WTC11 (cell line): ENCODE results near the gene FNDC1. TPM values are rescaled to one million over a fixed set of nuclear protein-coding genes. Genes with fewer than 3 reads are reported as not detected.

ENCODE experiments used
- ATAC-seq: fragments of 200-7000 bp; cut with Tn5 transposase; 2 replicates; pipeline ENCODE4 v1.10.0; 2021; ENCODE audit warnings: mild to moderate bottlenecking, moderate library complexity
- CTCF ChIA-PET: fragments of 300-600 bp; sonication (Branson Sonifier 250); formaldehyde crosslinking; loops from one replicate; lab custom pipeline; 2021; ENCODE audit warnings: antibody characterized with exemption; lab: Charles Lee
- POLR2A ChIA-PET: fragments of 350-600 bp; sonication (Branson Sonifier 250); formaldehyde crosslinking; loops from one replicate; lab custom pipeline; 2021; ENCODE audit warnings: antibody characterized with exemption; lab: Charles Lee
- DNase-seq: peaks from one replicate; pipeline ENCODE4 v3.0.0; 2021; ENCODE audit warnings: low spot score
- H3K27ac Mint-ChIP-seq: 2 replicates; pipeline ENCODE4 v1.8.0; 2021; ENCODE audit warnings: mixed read lengths
- H3K27me3 Mint-ChIP-seq: 2 replicates; pipeline ENCODE4 v1.8.0; 2021; ENCODE audit warnings: low read depth, mild to moderate bottlenecking, moderate library complexity, mixed read lengths
- H3K36me3 Mint-ChIP-seq: 2 replicates; pipeline ENCODE4 v1.8.0; 2021; ENCODE audit warnings: mixed read lengths
- H3K4me1 Mint-ChIP-seq: 2 replicates; pipeline ENCODE4 v1.8.0; 2022; ENCODE audit warnings: mixed read lengths
- H3K4me3 Mint-ChIP-seq: 2 replicates; pipeline ENCODE4 v1.8.0; 2021; ENCODE audit warnings: mild to moderate bottlenecking, moderate library complexity, mixed read lengths
- H3K9me3 Mint-ChIP-seq: 2 replicates; pipeline ENCODE4 v1.8.0; 2021; ENCODE audit warnings: mixed read lengths
- CREM ChIP-seq: sonication (generic); formaldehyde crosslinking; IDR thresholded peaks from 2 replicates; pipeline ENCODE4 v1.8.1; 2022; ENCODE audit warnings: mild to moderate bottlenecking, missing genetic modification reagents, moderate library complexity
- ESRRA ChIP-seq: sonication (generic); formaldehyde crosslinking; IDR thresholded peaks from 2 replicates; pipeline ENCODE4 v1.8.1; 2022; ENCODE audit warnings: mild to moderate bottlenecking, missing genetic modification reagents, borderline replicate concordance
- NFYB ChIP-seq: sonication (generic); formaldehyde crosslinking; conservative IDR thresholded peaks from 2 replicates; pipeline ENCODE4 v1.8.0; 2022; ENCODE audit warnings: low read depth, missing genetic modification reagents
- OVOL2 ChIP-seq: fragments of 250-450 bp; sonication (Bioruptor Pico); IDR thresholded peaks from 2 replicates; pipeline ENCODE4 v1.9.0; 2021; ENCODE audit warnings: mild to moderate bottlenecking, borderline replicate concordance
- PRDM15 ChIP-seq: sonication (generic); formaldehyde crosslinking; IDR thresholded peaks from 2 replicates; pipeline ENCODE4 v1.8.0; 2022; ENCODE audit warnings: missing genetic modification reagents
- SMAD3 ChIP-seq: sonication (generic); formaldehyde crosslinking; IDR thresholded peaks from 2 replicates; pipeline ENCODE4 v1.8.0; 2022; ENCODE audit warnings: missing genetic modification reagents, mild to moderate bottlenecking, borderline replicate concordance
- USF2 ChIP-seq: sonication (generic); formaldehyde crosslinking; IDR thresholded peaks from 2 replicates; pipeline ENCODE4 v1.8.1; 2023; ENCODE audit warnings: mild to moderate bottlenecking, missing genetic modification reagents, moderate library complexity
- ZMAT4 ChIP-seq: fragments of 250-450 bp; sonication (Bioruptor Pico); IDR thresholded peaks from 2 replicates; pipeline ENCODE4 v1.9.0; 2021; ENCODE audit warnings: mild to moderate bottlenecking
- ZNF281 ChIP-seq: sonication (generic); formaldehyde crosslinking; IDR thresholded peaks from 2 replicates; pipeline ENCODE4 v1.8.0; 2023; ENCODE audit warnings: mild to moderate bottlenecking, missing genetic modification reagents
- ZNF425 ChIP-seq: fragments of 250-450 bp; sonication (Bioruptor Pico); conservative IDR thresholded peaks from 2 replicates; pipeline ENCODE4 v1.9.0; 2021; ENCODE audit warnings: mild to moderate bottlenecking
- ZNF532 ChIP-seq: fragments of 250-450 bp; sonication (Bioruptor Pico); IDR thresholded peaks from 2 replicates; pipeline ENCODE4 v1.9.0; 2021; ENCODE audit warnings: mild to moderate bottlenecking, borderline replicate concordance
- ZNF671 ChIP-seq: fragments of 250-450 bp; sonication (Bioruptor Pico); IDR thresholded peaks from 2 replicates; pipeline ENCODE4 v1.8.0; 2021; ENCODE audit warnings: mild to moderate bottlenecking
- total RNA-seq: library from RNA; stranded (reverse); gene quantifications from 3 replicates; pipeline ENCODE4 v1.2.3, GENCODE V29; 2021
- TF ChIP-seq, protein P1 (sequence below): sonication (generic); formaldehyde crosslinking; IDR thresholded peaks from 2 replicates; pipeline ENCODE4 v1.8.1; 2023; ENCODE audit warnings: mild to moderate bottlenecking, moderate library complexity, missing genetic modification reagents
- TF ChIP-seq, protein P2 (sequence below): fragments of 250-450 bp; sonication (Bioruptor Pico); IDR thresholded peaks from 2 replicates; pipeline ENCODE4 v1.8.0; 2021; ENCODE audit warnings: mild to moderate bottlenecking
- TF ChIP-seq, protein P3 (sequence below): sonication (generic); formaldehyde crosslinking; conservative IDR thresholded peaks from 2 replicates; pipeline ENCODE4 v1.8.1; 2022; ENCODE audit warnings: mild to moderate bottlenecking, missing genetic modification reagents
- TF ChIP-seq, protein P4 (sequence below): sonication (generic); formaldehyde crosslinking; IDR thresholded peaks from 2 replicates; pipeline ENCODE4 v1.8.0; 2022; ENCODE audit warnings: mild to moderate bottlenecking, missing genetic modification reagents

The FNDC1 gene
- total RNA-seq, 1 experiment from 2014 or later: 0.44 TPM

GRCh38 chr6:159213405-159213804, 44.2 kb downstream of the FNDC1 start:
- CTCF ChIA-PET: interaction anchor here (0.7 to 2.1 kb wide), 7 partner anchors 20 to 442 kb away, joined by 3 to 10 read pairs (median 5); no protein-coding TSS in a partner anchor
- Mint-ChIP-seq H3K27ac (no peak overlapping the region), H3K4me3 (no peak overlapping the region), H3K9me3 (no peaks in the 10 kb centered on the region), H3K4me1 (peaks cover 7% of the 10 kb centered on the region), H3K36me3 (no peaks in the 10 kb centered on the region), H3K27me3 (no peaks in the 10 kb centered on the region)
- ATAC-seq: no peak
- POLR2A ChIA-PET: no interaction called here
- TF ChIP-seq ESRRA (CRISPR knock-in tag) (no peak), SMAD3 (CRISPR knock-in tag) (no peak), ZNF281 (CRISPR knock-in tag) (no peak), ZMAT4 (no peak), NFYB (CRISPR knock-in tag) (no peak), ZNF671 (CRISPR knock-in tag) (no peak)
- TF ChIP-seq, protein P1, sequence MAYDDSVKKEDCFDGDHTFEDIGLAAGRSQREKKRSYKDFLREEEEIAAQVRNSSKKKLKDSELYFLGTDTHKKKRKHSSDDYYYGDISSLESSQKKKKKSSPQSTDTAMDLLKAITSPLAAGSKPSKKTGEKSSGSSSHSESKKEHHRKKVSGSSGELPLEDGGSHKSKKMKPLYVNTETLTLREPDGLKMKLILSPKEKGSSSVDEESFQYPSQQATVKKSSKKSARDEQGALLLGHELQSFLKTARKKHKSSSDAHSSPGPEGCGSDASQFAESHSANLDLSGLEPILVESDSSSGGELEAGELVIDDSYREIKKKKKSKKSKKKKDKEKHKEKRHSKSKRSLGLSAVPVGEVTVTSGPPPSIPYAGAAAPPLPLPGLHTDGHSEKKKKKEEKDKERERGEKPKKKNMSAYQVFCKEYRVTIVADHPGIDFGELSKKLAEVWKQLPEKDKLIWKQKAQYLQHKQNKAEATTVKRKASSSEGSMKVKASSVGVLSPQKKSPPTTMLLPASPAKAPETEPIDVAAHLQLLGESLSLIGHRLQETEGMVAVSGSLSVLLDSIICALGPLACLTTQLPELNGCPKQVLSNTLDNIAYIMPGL: no peak
- TF ChIP-seq, protein P2, sequence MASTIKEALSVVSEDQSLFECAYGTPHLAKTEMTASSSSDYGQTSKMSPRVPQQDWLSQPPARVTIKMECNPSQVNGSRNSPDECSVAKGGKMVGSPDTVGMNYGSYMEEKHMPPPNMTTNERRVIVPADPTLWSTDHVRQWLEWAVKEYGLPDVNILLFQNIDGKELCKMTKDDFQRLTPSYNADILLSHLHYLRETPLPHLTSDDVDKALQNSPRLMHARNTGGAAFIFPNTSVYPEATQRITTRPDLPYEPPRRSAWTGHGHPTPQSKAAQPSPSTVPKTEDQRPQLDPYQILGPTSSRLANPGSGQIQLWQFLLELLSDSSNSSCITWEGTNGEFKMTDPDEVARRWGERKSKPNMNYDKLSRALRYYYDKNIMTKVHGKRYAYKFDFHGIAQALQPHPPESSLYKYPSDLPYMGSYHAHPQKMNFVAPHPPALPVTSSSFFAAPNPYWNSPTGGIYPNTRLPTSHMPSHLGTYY (CRISPR knock-in tag): no peak
- TF ChIP-seq, protein P3, sequence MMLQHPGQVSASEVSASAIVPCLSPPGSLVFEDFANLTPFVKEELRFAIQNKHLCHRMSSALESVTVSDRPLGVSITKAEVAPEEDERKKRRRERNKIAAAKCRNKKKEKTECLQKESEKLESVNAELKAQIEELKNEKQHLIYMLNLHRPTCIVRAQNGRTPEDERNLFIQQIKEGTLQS (CRISPR knock-in tag): no peak
- DNase-seq: no peak

DNA sequence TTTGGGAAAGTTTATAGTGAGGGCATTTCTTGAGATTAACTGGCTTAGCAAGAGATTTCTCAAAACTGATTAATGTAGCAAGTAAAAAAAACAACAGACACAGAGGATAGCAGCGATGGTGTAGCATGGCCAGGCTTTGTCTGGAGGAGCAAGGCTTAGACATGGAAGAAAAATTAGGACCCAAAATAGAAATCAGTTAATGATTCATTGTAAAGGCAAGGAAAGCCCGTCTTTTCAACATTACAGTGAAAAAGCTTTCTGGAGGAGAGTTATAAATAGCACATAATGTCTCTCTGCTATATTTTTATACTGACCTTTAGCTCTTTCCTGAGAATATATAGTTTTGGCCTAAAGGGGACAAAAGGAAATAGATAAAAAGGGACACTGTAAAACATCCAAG, 45.1 kb downstream of the FNDC1 start:
- Mint-ChIP-seq H3K4me1 (peaks cover 7% of the 10 kb centered on the region), H3K36me3 (no peaks in the 10 kb centered on the region), H3K9me3 (no peaks in the 10 kb centered on the region), H3K27ac (no peak overlapping the region), H3K27me3 (no peaks in the 10 kb centered on the region), H3K4me3 (no peak overlapping the region)
- DNase-seq (no peak), ATAC-seq (no peak)
- ChIA-PET POLR2A (no interaction called here), CTCF (interaction anchor here (1.3 to 2.2 kb wide), 3 partner anchors 39 to 441 kb away, joined by 3 to 10 read pairs (median 5); no protein-coding TSS in a partner anchor)
- TF ChIP-seq PRDM15 (CRISPR knock-in tag): no peak
- no peak for TF ChIP-seq OVOL2 (CRISPR knock-in tag)
- TF ChIP-seq ZNF532 (CRISPR knock-in tag): no peak
- no peak for TF ChIP-seq USF2
- TF ChIP-seq CREM (CRISPR knock-in tag): no peak
- TF ChIP-seq, protein P4, sequence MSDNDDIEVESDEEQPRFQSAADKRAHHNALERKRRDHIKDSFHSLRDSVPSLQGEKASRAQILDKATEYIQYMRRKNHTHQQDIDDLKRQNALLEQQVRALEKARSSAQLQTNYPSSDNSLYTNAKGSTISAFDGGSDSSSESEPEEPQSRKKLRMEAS (CRISPR knock-in tag): no peak
- TF ChIP-seq ZNF425: no peak
